Activated naive CD8-positive, alpha-beta T cell treated with anti-CD3 and anti-CD28 coated beads, Interleukin-2, amount 50 U/mL, for 24 hours (primary cell): ENCODE results near the gene VEZF1.
A peak's percentile ranks its signal among the peaks of the same experiment; 100 is the strongest.

Source experiments
- ATAC-seq: fragments of 150-1000 bp; cut with Tn5 transposase; one replicate; pipeline ENCODE4 v1.10.0; 2021
- DNase-seq: peaks from one replicate; pipeline ENCODE4 v3.0.0; 2021
- H3K27ac Mint-ChIP-seq: one replicate; pipeline ENCODE4 v1.8.0; 2021; ENCODE audit warnings: mild to moderate bottlenecking, mixed read lengths
- H3K27me3 Mint-ChIP-seq: one replicate; pipeline ENCODE4 v1.8.0; 2021; ENCODE audit warnings: mixed read lengths
- H3K36me3 Mint-ChIP-seq: one replicate; pipeline ENCODE4 v1.8.0; 2021; ENCODE audit warnings: low read depth, mixed read lengths
- H3K4me1 Mint-ChIP-seq: one replicate; pipeline ENCODE4 v1.8.0; 2021; ENCODE audit warnings: mixed read lengths
- H3K4me3 Mint-ChIP-seq: one replicate; pipeline ENCODE4 v1.8.0; 2021; ENCODE audit warnings: mild to moderate bottlenecking, moderate library complexity, mixed read lengths
- H3K9me3 Mint-ChIP-seq: one replicate; pipeline ENCODE4 v1.8.0; 2021; ENCODE audit warnings: mixed read lengths

The VEZF1 gene

DNA sequence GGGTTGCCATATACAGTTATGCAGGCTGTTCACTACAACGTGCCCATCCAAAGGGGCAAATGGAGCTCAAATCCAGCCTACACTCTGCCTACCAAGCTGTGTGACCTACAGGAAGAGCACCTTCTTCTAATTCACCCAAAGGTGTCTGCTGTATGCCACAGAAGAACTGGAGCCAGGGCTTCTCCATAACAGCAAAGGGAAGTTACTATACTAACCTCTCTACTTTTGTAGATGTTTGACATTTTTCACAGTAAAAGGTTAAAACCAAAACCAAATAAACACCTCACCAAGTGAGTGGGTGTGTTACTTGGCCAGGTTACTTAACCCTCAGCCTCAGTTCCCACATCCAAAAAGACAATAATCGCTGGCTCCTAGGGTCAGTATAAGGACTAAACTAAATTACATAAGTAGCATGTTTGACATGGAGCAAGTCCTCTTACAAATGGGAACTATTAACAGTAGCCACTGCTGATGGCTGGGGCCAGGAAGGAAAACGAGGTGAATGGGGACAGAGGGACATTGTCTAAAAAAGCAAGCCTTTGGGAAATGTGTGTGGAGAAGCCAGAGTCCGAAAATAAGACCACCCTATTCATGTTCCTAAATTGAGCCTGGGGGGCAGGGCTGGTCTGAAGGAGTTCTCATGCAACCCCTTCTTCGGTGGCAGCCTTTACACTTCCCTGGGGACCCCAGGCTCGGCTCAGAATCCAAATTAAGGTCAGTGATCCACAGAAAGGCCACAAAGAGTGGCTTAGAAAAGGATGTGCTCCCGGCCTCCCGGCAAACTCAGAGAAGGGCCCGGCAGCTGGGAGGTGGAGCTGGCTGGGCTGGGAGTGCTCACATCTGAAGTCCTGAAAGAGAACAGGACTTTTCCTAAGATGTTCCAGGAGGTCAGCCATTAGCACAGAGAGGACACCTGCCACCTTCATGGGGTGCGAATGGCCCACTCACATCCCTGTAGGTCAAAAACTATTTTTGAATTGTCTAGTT is 46.4 kb downstream of the VEZF1 start:
- no peaks in the 10 kb centered on the region for H3K36me3 Mint-ChIP-seq
- no peak overlapping the region for H3K27ac Mint-ChIP-seq
- peaks cover 28% of the 10 kb centered on the region for H3K4me1 Mint-ChIP-seq
- no peaks in the 10 kb centered on the region for H3K9me3 Mint-ChIP-seq
- DNase-seq, result no peak
- peaks cover 21% of the 10 kb centered on the region for H3K27me3 Mint-ChIP-seq
- ATAC-seq, result peak; percentile 15
- H3K4me3 Mint-ChIP-seq, result no peak overlapping the region

DNA sequence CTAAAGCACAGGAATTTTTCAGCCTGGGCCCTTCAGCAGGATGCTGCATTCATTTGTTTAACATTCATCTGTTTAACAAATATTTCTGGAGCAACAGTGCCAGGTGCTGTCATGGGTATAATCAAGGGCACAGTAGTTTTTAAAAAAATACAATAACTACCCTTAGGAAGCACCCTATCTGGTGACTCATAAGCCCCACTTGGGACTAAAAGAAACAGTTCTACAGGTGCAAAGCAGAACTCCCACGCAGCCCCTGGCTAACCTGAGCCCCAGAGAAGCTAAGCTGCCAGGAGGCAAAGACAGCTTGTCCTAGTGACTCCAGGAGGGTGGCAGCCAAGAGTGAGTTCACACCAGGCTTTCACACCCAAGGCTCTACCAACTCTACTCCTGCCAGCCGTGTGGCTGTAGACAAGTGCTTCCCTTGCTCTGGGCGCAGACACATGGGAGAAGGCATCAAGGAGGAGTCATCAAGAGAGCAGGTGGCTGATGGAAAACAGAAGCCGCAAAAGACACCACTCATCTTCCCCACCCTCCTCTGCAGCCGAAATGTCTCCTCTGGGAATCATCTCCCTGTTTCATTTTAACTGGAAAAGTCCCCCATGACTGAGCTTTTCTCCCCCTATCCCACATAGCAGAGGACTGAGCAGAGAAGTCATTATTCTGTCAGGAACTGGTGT is 47.3 kb downstream of the VEZF1 start:
- no peaks in the 10 kb centered on the region for H3K36me3 Mint-ChIP-seq
- H3K9me3 Mint-ChIP-seq, result no peaks in the 10 kb centered on the region
- H3K27ac Mint-ChIP-seq, result no peak overlapping the region
- DNase-seq (peak; percentile 8), ATAC-seq (peak; percentile 50)
- H3K4me1 Mint-ChIP-seq, result peaks cover 22% of the 10 kb centered on the region
- no peak overlapping the region for H3K4me3 Mint-ChIP-seq
- H3K27me3 Mint-ChIP-seq, result peaks cover 18% of the 10 kb centered on the region

GRCh38 chr17:57940231-57940630 is 47.8 kb downstream of the VEZF1 start:
- Mint-ChIP-seq H3K27me3 (peaks cover 18% of the 10 kb centered on the region), H3K9me3 (no peaks in the 10 kb centered on the region), H3K4me1 (peaks cover 22% of the 10 kb centered on the region), H3K4me3 (no peak overlapping the region), H3K27ac (no peak overlapping the region), H3K36me3 (no peaks in the 10 kb centered on the region)
- no peak for ATAC-seq
- DNase-seq, result no peak

- no peaks in the 10 kb centered on the region for H3K9me3 Mint-ChIP-seq
- H3K36me3 Mint-ChIP-seq, result no peaks in the 10 kb centered on the region
- peaks cover 20% of the 10 kb centered on the region for H3K27me3 Mint-ChIP-seq
- DNase-seq (peak; percentile 31), ATAC-seq (peak; percentile 8)
- no peak overlapping the region for H3K4me3 Mint-ChIP-seq
- H3K4me1 Mint-ChIP-seq, result peaks cover 22% of the 10 kb centered on the region
- no peak overlapping the region for H3K27ac Mint-ChIP-seq
These were observed 48.3 kb downstream of the VEZF1 start for GRCh38 chr17:57939797-57940196.

DNA sequence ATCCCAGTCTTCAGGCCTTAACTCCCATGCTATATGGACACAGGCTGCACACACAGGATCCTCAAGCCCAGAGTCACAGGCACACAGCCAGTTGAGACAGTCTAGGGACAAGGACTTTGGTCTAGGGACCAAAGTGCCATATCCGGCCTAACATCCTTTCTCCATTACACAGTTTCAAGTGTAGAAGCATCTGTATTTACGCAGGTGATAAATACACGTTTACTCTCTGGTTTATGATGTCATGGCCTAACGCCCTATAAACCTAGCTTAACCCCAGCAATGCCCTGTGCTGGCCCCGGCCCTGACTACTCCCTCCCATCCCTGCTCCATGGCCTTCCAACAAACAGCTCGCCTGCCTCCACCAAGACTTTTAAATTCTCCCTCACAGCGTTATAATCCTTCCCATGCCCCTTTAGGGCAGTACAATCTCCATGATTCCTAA is 50.0 kb downstream of the VEZF1 start:
- peaks cover 22% of the 10 kb centered on the region for H3K4me1 Mint-ChIP-seq
- H3K36me3 Mint-ChIP-seq, result no peaks in the 10 kb centered on the region
- H3K27ac Mint-ChIP-seq, result no peak overlapping the region
- peaks cover 14% of the 10 kb centered on the region for H3K27me3 Mint-ChIP-seq
- ATAC-seq (no peak), DNase-seq (no peak)
- H3K4me3 Mint-ChIP-seq, result no peak overlapping the region
- H3K9me3 Mint-ChIP-seq, result no peaks in the 10 kb centered on the region

GRCh38 chr17:57937492-57937891 is 50.6 kb downstream of the VEZF1 start:
- H3K27me3 Mint-ChIP-seq, result peaks cover 12% of the 10 kb centered on the region

DNA sequence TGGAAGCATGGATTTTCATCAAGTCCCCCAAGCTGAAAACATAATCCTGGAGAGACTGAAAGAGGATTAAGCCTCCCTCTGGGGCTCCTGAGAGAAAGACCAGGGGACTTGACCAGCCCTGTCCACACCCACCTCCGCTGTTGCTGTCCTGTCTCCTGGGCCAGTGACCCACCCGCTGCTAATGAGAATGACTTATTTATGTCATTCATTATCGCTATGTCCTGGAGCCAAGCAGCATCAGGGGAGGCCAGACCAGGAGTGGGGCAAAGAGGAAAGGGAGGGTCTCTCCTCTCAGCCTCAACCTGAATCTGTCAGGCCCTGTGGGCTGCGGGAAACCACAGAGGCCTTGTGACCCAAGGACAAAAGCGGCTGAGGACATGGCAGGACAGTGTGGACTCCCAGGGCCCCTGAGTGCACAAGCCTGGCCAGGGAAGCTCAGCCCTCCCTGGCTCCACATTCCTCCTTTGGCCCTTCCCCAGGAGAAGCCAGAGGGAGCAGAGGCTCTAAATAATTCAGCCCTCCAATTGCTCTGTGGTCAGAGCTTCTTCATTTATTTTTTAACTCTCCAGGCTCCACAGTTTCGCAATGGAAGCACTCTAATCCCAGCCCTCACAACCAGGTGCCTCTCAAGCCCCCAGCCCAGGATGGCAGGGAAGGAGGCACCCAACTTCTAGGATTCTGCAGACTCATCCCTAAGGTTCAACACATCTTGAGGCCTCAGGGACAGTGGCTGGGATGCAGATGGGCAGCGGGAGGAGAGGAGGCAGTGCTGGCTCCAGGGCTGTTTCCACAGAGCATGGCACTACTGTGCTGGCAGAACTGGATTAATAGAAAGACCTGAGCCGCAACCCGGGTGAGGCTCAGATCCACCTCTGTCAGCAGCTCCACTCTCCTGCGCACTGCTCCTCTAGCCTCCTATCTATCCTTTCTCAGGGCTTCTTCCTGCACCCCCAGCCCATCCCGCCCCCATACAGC is 51.9 kb downstream of the VEZF1 start:
- DNase-seq (no peak), ATAC-seq (no peak)
- peaks cover 19% of the 10 kb centered on the region for H3K4me1 Mint-ChIP-seq
- H3K4me3 Mint-ChIP-seq, result no peak overlapping the region
- H3K27me3 Mint-ChIP-seq, result peaks cover 19% of the 10 kb centered on the region
- H3K36me3 Mint-ChIP-seq, result no peaks in the 10 kb centered on the region
- no peak overlapping the region for H3K27ac Mint-ChIP-seq
- no peaks in the 10 kb centered on the region for H3K9me3 Mint-ChIP-seq

More at GRCh38 chr17:57937492-57937891, 50.6 kb downstream of the VEZF1 start:
- H3K4me3 Mint-ChIP-seq, result no peak overlapping the region
- DNase-seq, result no peak
- no peak for ATAC-seq
- H3K27ac Mint-ChIP-seq, result no peak overlapping the region
- no peaks in the 10 kb centered on the region for H3K36me3 Mint-ChIP-seq
- no peaks in the 10 kb centered on the region for H3K9me3 Mint-ChIP-seq
- peaks cover 22% of the 10 kb centered on the region for H3K4me1 Mint-ChIP-seq

DNA sequence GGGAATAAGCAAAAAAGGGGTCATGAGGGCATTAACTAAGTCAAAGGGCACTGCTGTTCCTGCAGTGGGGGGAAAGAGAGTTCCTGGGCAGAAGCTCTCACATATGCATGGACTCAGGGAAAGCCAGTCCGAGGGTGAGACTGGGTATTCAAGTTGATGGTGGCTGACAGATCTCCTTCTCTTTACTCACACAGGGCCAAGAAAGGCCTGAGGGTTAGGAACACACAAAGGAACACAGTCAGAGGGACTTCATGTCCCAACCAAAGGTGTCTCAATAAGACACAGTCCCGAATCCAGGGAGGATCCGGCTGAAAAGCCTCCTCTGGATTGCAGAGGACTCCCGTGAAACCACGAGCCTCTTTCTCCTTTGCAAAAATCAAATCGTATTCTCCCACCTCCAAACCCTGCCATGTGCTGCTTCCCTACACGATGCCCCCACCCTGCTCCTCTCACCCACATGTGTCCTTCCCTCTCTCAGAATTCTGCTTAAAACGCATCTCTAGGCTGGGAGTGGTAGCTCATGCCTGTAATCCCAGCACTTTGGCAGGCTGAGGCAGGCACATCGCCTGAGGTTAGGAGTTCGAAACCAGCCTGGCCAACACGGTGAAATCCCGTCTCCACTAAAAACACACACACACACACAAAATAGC is 56.4 kb downstream of the VEZF1 start:
- no peak for ATAC-seq
- Mint-ChIP-seq H3K27me3 (peaks cover 22% of the 10 kb centered on the region), H3K4me1 (no peaks in the 10 kb centered on the region), H3K36me3 (no peaks in the 10 kb centered on the region), H3K4me3 (no peak overlapping the region), H3K9me3 (no peaks in the 10 kb centered on the region), H3K27ac (no peak overlapping the region)
- no peak for DNase-seq

DNA sequence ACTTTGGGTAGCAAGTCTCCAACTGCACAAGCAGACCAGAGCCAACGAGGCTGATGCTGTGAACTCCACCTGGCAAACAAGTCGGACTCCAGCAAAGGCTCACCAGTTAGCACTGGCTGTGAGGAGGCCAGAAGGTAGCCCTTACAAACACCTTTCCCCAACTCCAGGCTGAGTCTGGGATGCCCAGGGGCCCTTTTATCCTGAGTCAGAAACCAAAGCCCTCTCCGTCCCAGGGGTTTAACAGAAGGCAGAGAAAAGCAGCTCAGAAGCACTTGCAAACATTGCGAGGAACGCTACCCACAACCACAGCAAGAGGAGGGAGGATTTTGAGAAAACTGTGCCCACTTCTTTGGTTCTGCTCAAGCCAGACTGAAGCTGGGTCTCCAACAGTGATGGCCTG is 57.8 kb downstream of the VEZF1 start:
- H3K27ac Mint-ChIP-seq, result no peak overlapping the region
- ATAC-seq (no peak), DNase-seq (no peak)
- H3K27me3 Mint-ChIP-seq, result peaks cover 22% of the 10 kb centered on the region
- H3K4me3 Mint-ChIP-seq, result no peak overlapping the region
- H3K9me3 Mint-ChIP-seq, result no peaks in the 10 kb centered on the region
- H3K4me1 Mint-ChIP-seq, result no peaks in the 10 kb centered on the region
- no peaks in the 10 kb centered on the region for H3K36me3 Mint-ChIP-seq

GRCh38 chr17:57929386-57929785 is 58.7 kb downstream of the VEZF1 start:
- H3K36me3 Mint-ChIP-seq, result no peaks in the 10 kb centered on the region
- no peak overlapping the region for H3K27ac Mint-ChIP-seq
- no peaks in the 10 kb centered on the region for H3K9me3 Mint-ChIP-seq
- DNase-seq (no peak), ATAC-seq (no peak)
- peaks cover 23% of the 10 kb centered on the region for H3K27me3 Mint-ChIP-seq
- no peak overlapping the region for H3K4me3 Mint-ChIP-seq
- H3K4me1 Mint-ChIP-seq, result peaks cover 2% of the 10 kb centered on the region

GRCh38 chr17:57928928-57929327 is 59.1 kb downstream of the VEZF1 start:
- Mint-ChIP-seq H3K36me3 (no peaks in the 10 kb centered on the region), H3K4me1 (peaks cover 2% of the 10 kb centered on the region), H3K27ac (no peak overlapping the region), H3K27me3 (peaks cover 23% of the 10 kb centered on the region), H3K9me3 (no peaks in the 10 kb centered on the region), H3K4me3 (no peak overlapping the region)
- ATAC-seq (no peak), DNase-seq (no peak)

DNA sequence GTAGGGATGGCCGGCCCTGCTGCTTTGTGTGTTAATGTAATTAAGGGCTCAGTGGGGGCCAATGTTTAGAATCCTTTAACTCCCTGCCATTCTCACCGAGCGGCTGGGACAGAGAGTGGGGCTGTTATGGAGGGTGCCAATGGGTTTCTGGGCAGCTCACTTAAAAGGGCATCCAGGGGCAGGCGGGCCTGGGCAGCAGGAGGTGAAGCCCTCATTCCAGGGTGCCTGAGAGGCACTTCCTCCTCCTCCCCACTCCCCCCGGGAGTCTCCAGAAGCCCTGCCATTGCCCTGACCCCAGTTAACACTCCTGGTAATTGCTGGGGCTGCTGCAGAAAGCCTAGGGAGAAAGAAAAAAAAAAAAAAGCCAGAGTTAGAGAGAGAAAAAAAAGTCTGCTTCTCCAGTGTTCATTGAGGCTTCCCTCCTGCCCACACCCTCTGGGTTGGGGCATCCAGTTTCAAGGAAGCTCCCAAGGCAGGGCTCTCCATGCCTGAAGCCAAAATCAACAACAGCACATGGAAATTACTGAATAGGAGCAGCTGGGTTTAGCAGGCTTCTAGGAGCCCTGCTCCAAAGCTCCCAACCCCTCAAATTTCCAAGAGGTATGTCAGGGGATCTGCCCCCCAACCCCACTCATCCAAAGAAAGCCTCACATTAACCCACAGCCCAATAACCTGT is 60.9 kb downstream of the VEZF1 start:
- Mint-ChIP-seq H3K36me3 (no peaks in the 10 kb centered on the region), H3K9me3 (no peaks in the 10 kb centered on the region), H3K27ac (no peak overlapping the region), H3K4me3 (no peak overlapping the region), H3K27me3 (peaks cover 22% of the 10 kb centered on the region), H3K4me1 (peaks cover 2% of the 10 kb centered on the region)
- no peak for DNase-seq
- no peak for ATAC-seq

DNA sequence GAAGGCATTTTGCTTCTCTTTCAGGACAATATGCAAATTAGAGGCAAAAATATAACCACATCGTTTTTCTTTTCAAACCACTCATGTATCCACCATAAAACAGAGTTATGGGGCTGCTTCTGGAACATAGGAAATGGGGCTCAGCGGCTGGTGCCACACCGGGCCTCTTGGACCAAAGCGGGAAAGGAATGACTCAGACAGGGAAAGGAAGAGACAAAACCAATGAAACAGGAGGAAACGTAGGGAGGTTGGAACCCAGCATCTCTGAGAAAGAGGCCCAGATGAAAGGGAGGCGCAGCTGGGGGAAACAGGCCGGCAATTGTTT is 61.4 kb downstream of the VEZF1 start:
- Mint-ChIP-seq H3K27ac (no peak overlapping the region), H3K4me1 (peaks cover 2% of the 10 kb centered on the region), H3K36me3 (no peaks in the 10 kb centered on the region), H3K9me3 (no peaks in the 10 kb centered on the region), H3K27me3 (peaks cover 24% of the 10 kb centered on the region), H3K4me3 (no peak overlapping the region)
- no peak for DNase-seq
- ATAC-seq, result no peak
